ENCODE results near the gene TAF5L.
"Not testable (repeated sequence)": the region's sequence is repeated elsewhere in the genome, so short reads cannot be mapped to it uniquely, and the experiment has no call there.

The TAF5L gene

DNA sequence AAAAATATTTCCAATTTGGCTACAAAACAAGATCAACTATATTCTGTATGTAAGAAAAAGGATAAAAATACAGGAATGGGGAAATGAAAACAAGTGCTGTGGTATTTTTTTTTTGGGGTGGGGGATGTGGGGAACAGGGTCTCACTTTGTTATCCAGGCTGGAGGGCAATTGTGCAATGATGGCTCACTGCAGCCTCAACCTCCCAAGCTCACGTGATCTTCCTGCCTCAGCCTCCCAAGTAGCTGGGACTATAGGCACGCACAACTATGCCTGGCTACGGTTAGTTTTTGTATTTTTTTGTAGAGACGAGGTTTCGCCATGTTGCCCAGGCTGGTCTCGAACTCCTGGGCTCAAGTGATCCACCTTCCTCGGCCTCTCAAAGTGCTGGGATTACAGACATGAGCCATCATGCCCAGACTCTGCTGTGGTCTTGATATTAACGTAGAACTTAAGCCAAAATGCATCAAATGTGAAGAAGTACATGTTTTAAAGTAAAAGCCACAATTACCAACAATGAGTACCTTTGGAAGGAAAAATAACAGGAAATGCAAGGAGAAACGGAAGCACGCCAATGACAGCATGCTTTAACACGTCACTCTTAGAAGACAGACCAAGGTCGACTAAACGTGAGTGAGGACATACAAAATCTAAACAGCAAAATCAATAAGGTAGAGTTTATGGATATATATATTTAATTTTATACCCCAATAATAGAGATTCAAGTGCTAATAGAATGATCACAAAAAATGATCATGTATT lies 58.6 kb downstream of the TAF5L start:
- no peak for DNase-seq (ENCODE audit: low read depth)

DNA sequence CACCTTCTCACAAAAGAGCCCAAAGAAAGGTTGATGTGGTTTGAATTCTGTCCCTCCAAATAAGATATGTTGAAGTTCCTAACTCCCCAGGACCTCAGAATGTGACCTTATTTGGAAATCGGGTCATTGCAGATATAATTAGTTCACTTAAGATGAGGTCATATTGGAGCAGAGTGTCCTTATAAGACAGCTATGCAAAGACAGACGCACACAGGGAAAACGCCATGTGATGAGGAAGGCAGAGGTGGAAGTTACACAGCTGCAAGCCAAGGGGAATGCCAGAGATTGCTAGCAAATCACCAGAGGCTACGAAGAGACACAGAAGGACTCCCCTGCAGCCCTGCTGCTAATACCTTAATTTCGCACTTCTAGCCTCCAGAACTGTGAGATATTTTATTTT lies 62.2 kb downstream of the TAF5L start:
- DNase-seq (ENCODE audit: low read depth): no peak

- no peak for DNase-seq (ENCODE audit: low read depth)
These were observed 62.7 kb downstream of the TAF5L start for GRCh38 chr1:229563241-229563640.

DNA sequence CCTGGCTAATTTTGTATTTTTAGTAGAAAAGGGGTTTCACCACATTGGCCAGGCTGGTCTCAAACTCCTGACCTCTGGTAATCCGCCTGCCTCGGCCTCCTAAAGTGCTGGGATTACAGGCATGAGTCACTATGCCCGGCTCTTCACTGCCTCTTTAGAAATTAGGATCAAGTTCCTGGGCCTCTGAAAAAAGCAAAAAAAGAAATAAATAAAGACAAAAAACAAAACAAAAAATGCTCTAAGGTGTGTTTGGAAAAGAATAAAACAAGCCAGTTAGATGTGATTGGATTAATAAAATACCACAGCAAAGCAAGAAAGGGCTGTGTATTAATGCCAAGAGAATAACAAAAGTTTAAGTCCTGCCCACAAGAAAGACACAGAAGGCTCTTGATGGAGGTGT lies 63.2 kb downstream of the TAF5L start:
- no peak for DNase-seq (ENCODE audit: low read depth)

- no peak for DNase-seq (ENCODE audit: low read depth)
These were observed 64.8 kb downstream of the TAF5L start for GRCh38 chr1:229561141-229561540.

- DNase-seq (ENCODE audit: low read depth): not testable (repeated sequence)
These were observed 65.8 kb downstream of the TAF5L start for GRCh38 chr1:229560124-229560523.

GRCh38 chr1:229559336-229559801 lies 66.6 kb downstream of the TAF5L start:
- not testable (repeated sequence) for DNase-seq (ENCODE audit: low read depth)

DNA sequence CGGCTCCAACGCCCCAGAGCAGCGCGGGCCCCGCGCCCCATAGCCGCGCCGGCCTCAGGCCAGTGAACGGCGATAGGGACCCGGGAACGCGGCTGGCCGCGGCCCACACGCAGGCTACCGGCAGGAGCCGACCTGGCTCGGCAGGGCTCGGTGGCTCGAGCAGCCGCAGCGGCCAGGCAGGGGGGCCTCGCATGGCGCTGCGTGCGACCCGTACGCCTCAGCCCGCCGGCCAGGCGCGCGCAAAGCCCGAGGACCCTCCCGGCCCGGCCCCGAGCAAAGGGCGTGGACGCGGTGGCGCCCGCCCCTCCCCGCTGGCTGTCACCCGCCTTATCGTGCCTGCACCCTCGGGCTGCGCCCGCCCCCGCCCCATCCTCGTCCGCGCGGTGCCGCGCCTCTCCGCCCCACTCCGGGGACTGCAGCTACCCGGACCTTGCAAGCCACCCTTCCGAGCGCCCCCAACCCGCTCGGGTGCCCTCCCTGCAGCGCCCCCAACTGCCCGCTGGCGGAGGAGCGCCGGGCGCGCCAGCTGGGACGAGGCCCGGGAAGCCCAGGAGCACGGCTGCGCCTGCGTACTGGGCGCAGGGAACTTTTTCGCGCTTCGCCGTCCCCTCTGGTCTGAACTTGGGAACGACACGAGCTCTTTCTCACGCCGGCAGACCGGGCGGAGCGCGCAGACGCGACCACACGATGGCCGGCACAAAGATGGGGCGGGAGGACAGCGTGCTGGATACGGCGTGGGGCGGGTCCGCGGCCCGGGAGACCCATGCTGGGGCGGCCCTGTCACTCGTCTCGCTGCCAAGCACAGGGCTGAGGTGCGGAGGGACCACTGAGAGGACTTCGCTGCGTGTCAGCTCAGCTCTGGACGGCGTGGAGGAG lies 67.2 kb downstream of the TAF5L start, which contains the start of gene ABCB10:
Gene ABCB10, minus strand, starts transcription at position 248 of the 876 bp plus-strand sequence. Its CDS starts 55 bp downstream, at position 193.
- DNase-seq (ENCODE audit: low read depth): peak; percentile 94

GRCh38 chr1:229557913-229558414 lies 68.0 kb downstream of the TAF5L start:
- no peak for DNase-seq (ENCODE audit: low read depth)

DNA sequence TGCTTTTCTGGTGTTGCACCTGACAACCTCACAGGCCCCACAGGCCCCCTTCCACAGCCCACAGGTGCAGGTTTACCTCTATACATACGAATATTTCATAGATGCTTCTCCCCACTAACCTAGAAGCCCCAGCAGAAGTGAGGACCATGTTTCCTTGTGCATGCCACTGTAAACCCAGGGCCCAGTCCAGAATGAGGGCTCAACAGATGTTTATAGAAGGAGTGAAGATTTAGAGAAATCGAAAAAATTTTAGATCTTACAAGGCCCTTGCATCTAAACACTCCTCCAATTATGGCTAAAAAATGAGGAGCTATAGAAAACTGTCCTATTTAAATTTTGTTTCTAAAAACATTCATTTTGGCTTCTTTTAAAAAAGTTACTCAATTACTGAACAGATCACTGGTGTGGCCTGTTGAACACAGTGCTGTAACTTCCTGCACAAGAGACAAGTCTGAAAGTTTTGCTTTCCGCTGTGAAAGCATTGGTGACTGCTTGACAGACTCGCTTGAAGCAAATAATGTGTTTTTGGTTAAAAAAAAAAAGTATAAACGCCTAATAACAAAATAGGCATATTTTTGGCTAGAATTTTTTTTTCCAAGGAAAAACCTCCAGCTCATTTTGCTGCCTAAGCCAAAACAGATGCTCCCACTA lies 68.6 kb downstream of the TAF5L start:
- DNase-seq (ENCODE audit: low read depth): no peak

DNA sequence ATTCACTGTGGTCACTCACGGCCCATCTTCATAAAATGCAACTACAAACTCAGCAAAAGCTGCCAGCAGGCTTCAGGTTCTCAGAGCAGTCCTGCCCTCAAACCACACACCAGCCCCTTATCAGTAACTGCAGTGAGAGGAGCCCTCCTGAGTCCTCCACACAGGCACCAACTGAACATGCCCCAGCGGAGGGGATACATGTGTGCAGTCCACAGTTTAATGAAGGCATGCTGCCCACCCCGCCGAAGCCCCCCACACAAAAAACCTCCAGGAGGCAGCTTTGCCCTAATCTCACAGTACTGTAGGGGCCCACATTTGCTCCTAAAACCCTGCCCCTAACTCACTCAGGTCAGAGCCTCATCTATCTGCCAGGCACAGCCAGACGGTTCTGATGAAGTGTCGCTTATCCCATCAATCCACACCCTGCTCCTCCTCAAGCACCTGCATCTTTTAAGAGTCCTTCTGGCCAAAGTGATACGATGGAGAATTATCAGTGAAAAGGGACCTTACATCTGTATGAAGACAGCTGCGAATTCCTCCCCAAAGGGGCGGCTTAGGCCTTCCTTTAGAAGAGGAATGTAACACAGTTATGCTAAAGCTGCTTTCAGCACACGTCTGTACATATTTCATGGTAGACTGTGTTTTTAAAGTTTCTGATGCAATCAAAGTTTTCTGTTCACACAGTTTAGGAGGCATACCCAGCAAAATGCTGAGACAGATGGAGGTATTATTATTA lies 70.9 kb downstream of the TAF5L start:
- no peak for DNase-seq (ENCODE audit: low read depth)

DNA sequence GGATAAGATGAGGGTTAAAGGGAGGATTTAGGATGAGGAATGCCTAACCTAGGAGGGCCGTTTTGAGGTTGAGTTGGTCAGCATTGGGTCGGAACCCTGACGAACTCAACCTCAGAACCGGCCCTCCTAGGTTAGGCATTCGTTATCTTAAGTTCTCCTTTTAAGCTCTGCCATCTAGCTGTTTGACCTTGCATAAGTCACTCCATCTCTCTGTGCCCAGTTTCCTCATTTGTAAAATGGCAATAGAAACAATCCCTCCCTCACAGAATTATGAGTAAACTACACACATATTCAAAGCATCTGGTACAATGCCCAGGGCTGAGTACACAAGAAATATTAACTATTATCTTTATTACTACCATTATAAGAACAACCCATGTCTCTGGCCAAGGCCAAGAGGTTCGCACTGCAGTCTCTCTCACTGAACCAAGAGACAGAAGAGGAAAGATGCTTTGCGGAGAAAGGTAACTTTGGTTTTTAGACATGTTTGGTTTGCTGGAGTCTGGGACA lies 72.2 kb downstream of the TAF5L start:
- no peak for DNase-seq (ENCODE audit: low read depth)

- no peak for DNase-seq (ENCODE audit: low read depth)
These were observed 73.2 kb downstream of the TAF5L start for GRCh38 chr1:229552732-229553131.

DNA sequence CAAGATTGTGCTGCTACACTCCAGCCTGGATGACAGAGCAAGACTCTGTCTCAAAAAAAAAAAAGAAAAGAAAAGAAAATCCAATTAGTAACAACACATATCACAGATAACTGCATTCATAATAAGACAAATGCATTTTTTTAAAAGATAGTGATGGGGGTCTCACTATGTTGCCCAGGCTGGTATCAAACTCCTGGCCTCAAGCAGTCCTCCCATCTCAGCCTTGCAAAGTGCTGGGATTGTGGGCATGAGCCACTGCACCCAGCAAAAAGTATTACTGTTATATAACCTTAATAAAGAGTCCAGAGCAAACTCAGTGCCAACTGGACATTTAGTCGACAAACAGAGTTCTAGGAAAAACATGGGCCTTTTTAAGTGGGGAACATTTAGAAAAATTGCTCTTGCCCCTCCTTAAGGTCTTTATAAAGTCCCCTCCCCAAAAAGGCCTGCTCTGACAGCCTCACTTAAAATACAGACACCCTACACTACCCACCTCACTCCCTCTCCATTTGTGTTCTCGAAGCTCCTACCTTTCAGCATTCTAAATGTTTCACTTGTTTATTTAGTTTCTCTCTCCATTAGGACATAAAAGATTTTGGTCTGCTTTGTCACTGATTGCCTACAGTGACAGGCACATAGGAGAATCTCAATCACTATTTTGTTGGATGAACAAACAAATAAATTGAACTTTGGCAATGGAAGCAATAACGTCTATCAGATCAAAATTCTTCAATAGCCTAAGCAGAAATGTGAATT lies 74.9 kb downstream of the TAF5L start:
- no peak for DNase-seq (ENCODE audit: low read depth)

- DNase-seq (ENCODE audit: low read depth): no peak
These were observed 78.4 kb downstream of the TAF5L start for GRCh38 chr1:229547542-229547941.

- DNase-seq (ENCODE audit: low read depth): no peak
These were observed 81.3 kb downstream of the TAF5L start for GRCh38 chr1:229544587-229544986.
